ENCODE results near the gene ABCF1.

GRCh38 chr6:30616811-30617564 lies 45.7 kb downstream of the ABCF1 start, which contains the start of gene PPP1R10:
- peak; percentile 99 for TF ChIP-seq POLR2A (IDR thresholded peaks at IDR 0.05; ENCODE audit: low read depth)
- no peak for TF ChIP-seq CTCF (IDR thresholded peaks at IDR 0.05)
- TF ChIP-seq EP300 (IDR thresholded peaks at IDR 0.05) = no peak

All from esophagus muscularis mucosa (tissue), 4 donors.